ENCODE results near the gene HCN2. TPM values are rescaled to one million over a fixed set of nuclear protein-coding genes. Genes with fewer than 3 reads are reported as not detected.

Gene HCN2
- total and polyA plus RNA-seq, 2 of the 8 experiments (the other 6 are each of a cell fraction or from before 2014, with no cell fraction given), result 1.0 to 4.0 TPM

GRCh38 chr19:582497-583197 is 7.0 kb upstream of the HCN2 start:
- no peak overlapping the region for H3K4ac ChIP-seq (replicated peaks; ENCODE audit: insufficient read length, low read depth, low read length)
- H3K23ac ChIP-seq (ENCODE audit: insufficient read length), result no peak overlapping the region
- H2BK120ac ChIP-seq (replicated peaks; ENCODE audit: low read depth, low read length), result no peak overlapping the region
- H3K9me3 ChIP-seq (ENCODE audit: insufficient read depth in 2 of 2, low read depth in 1 of 2, low read length in 1 of 2), result no peaks in the 10 kb centered on the region
- H3K9ac ChIP-seq (replicated peaks in 1 of 4; ENCODE audit: extremely low read depth in 1 of 4, low read depth in 3 of 4, low read length in 3 of 4), result no peak overlapping the region
- H2BK12ac ChIP-seq (ENCODE audit: low read depth, low read length), result no peak overlapping the region
- peaks cover 0 to 6% (median 4%) of the 10 kb centered on the region in 4 experiments; a peak in 4 of 7 replicates for H3K4me1 ChIP-seq (replicated peaks in 1 of 4; ENCODE audit: control insufficient read depth in 3 of 4, insufficient read depth in 4 of 4, low read length in 3 of 4)
- no peak overlapping the region for H4K5ac ChIP-seq (ENCODE audit: insufficient read length, low read depth, low read length)
- no peak overlapping the region for H3K56ac ChIP-seq (replicated peaks; ENCODE audit: insufficient read length, low read depth, low read length)
- FAIRE-seq (no peak), DNase-seq (ENCODE audit: low read depth in 1 of 2, low spot score in 2 of 2) (no peak)
- no peak overlapping the region for H4K91ac ChIP-seq (replicated peaks; ENCODE audit: insufficient read length, low read length)
- peaks cover 23 to 34% of the 10 kb centered on the region in 2 experiments for H4K20me1 ChIP-seq (replicated peaks in 1 of 2; ENCODE audit: control insufficient read depth in 1 of 2, insufficient read depth in 2 of 2, low read length in 2 of 2)
- no peaks in the 10 kb centered on the region for H3K27me3 ChIP-seq (replicated peaks in 1 of 4; ENCODE audit: control insufficient read depth in 3 of 4, extremely low read depth in 1 of 4, insufficient read depth in 3 of 4, low read length in 3 of 4)
- ChIA-PET CTCF (ENCODE audit: partially characterized antibody) (interaction anchor here (1.5 kb wide), 1 partner anchor 50 kb away, joined by 5 read pairs; no protein-coding TSS in a partner anchor), POLR2A (ENCODE audit: partially characterized antibody) (interaction anchor here (1.0 to 3.3 kb wide), 9 partner anchors 9 to 51 kb away, joined by 3 to 17 read pairs (median 5); partner anchors contain the start of genes BSG, CDC34 and GZMM)
- H3K4me2 ChIP-seq (ENCODE audit: insufficient read depth in 1 of 2, low read depth in 2 of 2, low read length in 2 of 2), result no peak overlapping the region
- no peak overlapping the region for H3K4me3 ChIP-seq (ENCODE audit: extremely low read depth in 1 of 4, insufficient read depth in 2 of 4, low read depth in 3 of 4, low read length in 4 of 4)
- H3K23me2 ChIP-seq (ENCODE audit: low read depth, low read length), result 0 out of 2 replicates have a peak, but pooled peaks cover 2% of the 10 kb centered on the region
- no peak for TF ChIP-seq TCF12 (IDR thresholded peaks at IDR 0.05; ENCODE audit: low read depth, low read length)
- TF ChIP-seq SRF (IDR thresholded peaks at IDR 0.05; ENCODE audit: low read depth, low read length), result no peak
- no peak for TF ChIP-seq ZNF274 (IDR thresholded peaks at IDR 0.05; ENCODE audit: borderline replicate concordance, extremely low read depth, low read length)
- no peak for TF ChIP-seq SP2 (IDR thresholded peaks at IDR 0.05; ENCODE audit: low read length)
- TF ChIP-seq RBBP5 (IDR thresholded peaks at IDR 0.05; ENCODE audit: borderline replicate concordance, low read depth, low read length), result no peak
- TF ChIP-seq SIX5 (IDR thresholded peaks at IDR 0.05; ENCODE audit: low read depth, low read length), result no peak; the same call in 1 of the 2 replicates
- TF ChIP-seq RNF2 (IDR thresholded peaks at IDR 0.05; ENCODE audit: borderline replicate concordance, low read depth, low read length, missing control alignments, poor library complexity, severe bottlenecking), result no peak
- TF ChIP-seq SAP30 (IDR thresholded peaks at IDR 0.05; ENCODE audit: insufficient read depth, insufficient replicate concordance, low read length), result no peak
- TF ChIP-seq EZH2 (IDR thresholded peaks at IDR 0.05; ENCODE audit: low read depth, low read length, severe bottlenecking), result no peak
- no peak for TF ChIP-seq MAFK (IDR thresholded peaks at IDR 0.05; ENCODE audit: low read depth, low read length)
- H2BK20ac ChIP-seq (ENCODE audit: low read length), result no peak overlapping the region
- H3K79me2 ChIP-seq (ENCODE audit: control insufficient read depth in 1 of 2, insufficient read depth in 2 of 2, low read length in 2 of 2), result peaks cover 7 to 29% of the 10 kb centered on the region in 2 experiments; a peak in 3 of 4 replicates
- H3K36me3 ChIP-seq (ENCODE audit: control insufficient read depth in 2 of 4, insufficient read depth in 4 of 4, low read length in 3 of 4), result peaks cover 9 to 44% (median 26%) of the 10 kb centered on the region in 4 experiments; a peak in 6 of 8 replicates
- no peak overlapping the region for H3K18ac ChIP-seq (ENCODE audit: extremely low read depth, low read length)
- H2BK15ac ChIP-seq (ENCODE audit: low read length), result no peak overlapping the region
- H3K14ac ChIP-seq (ENCODE audit: insufficient read length), result no peak overlapping the region
- H3K79me1 ChIP-seq (ENCODE audit: low read depth, low read length), result peaks cover 6% of the 10 kb centered on the region
- no peak overlapping the region for H4K8ac ChIP-seq (ENCODE audit: extremely low read depth, insufficient read depth, low read length)
- H3K27ac ChIP-seq (ENCODE audit: low read depth, low read length), result no peak overlapping the region
- no peak overlapping the region for H2AK5ac ChIP-seq (ENCODE audit: low read depth, low read length)
- WGBS, 2 experiments (ENCODE audit: extremely low coverage in 1 of 2, insufficient coverage in 1 of 2, insufficient read length in 1 of 2, insufficient replicate concordance in 2 of 2, low coverage in 1 of 2, low lambda C conversion rate in 2 of 2, missing lambda C conversion rate in 1 of 2), result 92% methylated on average over 28 of the region's 31 CpGs; no CpG with 5 or more reads in 1 of the 2 experiments
- H2BK5ac ChIP-seq (ENCODE audit: low read depth, low read length), result no peak overlapping the region
- no peak overlapping the region for H2AFZ ChIP-seq (ENCODE audit: low read length)
